HuH-7 (cell line): Measurements from ENCODE around the gene NDE1.
A peak's percentile ranks its signal among the peaks of the same experiment; 100 is the strongest.
"Not testable (repeated sequence)": the region's sequence is repeated elsewhere in the genome, so short reads cannot be mapped to it uniquely, and the experiment has no call there.

Experiments
- DNase-seq: peaks from one replicate; pipeline ENCODE4 v3.0.0; 2011; ENCODE audit warnings: low spot score

Gene NDE1

GRCh38 chr16:15650019-15650697 is at the start of gene NDE1:
Gene NDE1, plus strand, starts transcription at chr16:15650245. Its CDS starts 14,534 bp downstream, at chr16:15664779.
- DNase-seq: peak; percentile 97

GRCh38 chr16:15601212-15601879 is 48.7 kb upstream of the NDE1 start:
- no peak for DNase-seq

GRCh38 chr16:15602285-15603044 is 47.6 kb upstream of the NDE1 start:
- DNase-seq: no peak

GRCh38 chr16:15604460-15605440 is 45.3 kb upstream of the NDE1 start:
- no peak for DNase-seq

- no peak for DNase-seq
Observed at GRCh38 chr16:15605839-15606517, 44.1 kb upstream of the NDE1 start.

GRCh38 chr16:15606518-15607220 is 43.4 kb upstream of the NDE1 start:
- DNase-seq: no peak

- not testable (repeated sequence) for DNase-seq
Observed at GRCh38 chr16:15607221-15607699, 42.8 kb upstream of the NDE1 start.

GRCh38 chr16:15607700-15608396 is 42.2 kb upstream of the NDE1 start:
- no peak for DNase-seq

GRCh38 chr16:15608398-15609285 is 41.4 kb upstream of the NDE1 start:
- DNase-seq: no peak

- no peak for DNase-seq
Observed at GRCh38 chr16:15609286-15609649, 40.8 kb upstream of the NDE1 start.

- no peak for DNase-seq
Observed at GRCh38 chr16:15610369-15610871, 39.6 kb upstream of the NDE1 start.

- no peak for DNase-seq
Observed at GRCh38 chr16:15611610-15612009, 38.4 kb upstream of the NDE1 start.

- no peak for DNase-seq
Observed at GRCh38 chr16:15613676-15614075, 36.4 kb upstream of the NDE1 start.

GRCh38 chr16:15616012-15616411 is 34.0 kb upstream of the NDE1 start:
- DNase-seq: no peak

- no peak for DNase-seq
Observed at GRCh38 chr16:15616475-15617165, 33.4 kb upstream of the NDE1 start.

GRCh38 chr16:15617901-15618300 is 32.1 kb upstream of the NDE1 start:
- DNase-seq: no peak

- no peak for DNase-seq
Observed at GRCh38 chr16:15618392-15618791, 31.7 kb upstream of the NDE1 start.

GRCh38 chr16:15620611-15621195 is 29.3 kb upstream of the NDE1 start:
- DNase-seq: no peak
